PC-9 (cell line): ENCODE results near the gene AMY2A. TPM values are rescaled to one million over a fixed set of nuclear protein-coding genes. Genes with fewer than 3 reads are reported as not detected.
"Not testable (repeated sequence)": the region's sequence is repeated elsewhere in the genome, so short reads cannot be mapped to it uniquely, and the experiment has no call there.

Experiments
- Bru-seq: library from RNA; stranded (reverse); fragments of 400-500 nt; gene quantifications from one replicate; lab custom pipeline; 2021; lab: Mats Ljungman, UMichigan
- BruChase-seq, 2 experiments: library from RNA; stranded (reverse); fragments of 400-500 nt; gene quantifications; one replicate each; lab custom pipeline; 2021; lab: Mats Ljungman, UMichigan
- BruUV-seq: library from RNA; stranded (reverse); fragments of 400-500 nt; replicated peaks from 2 replicates; lab custom pipeline; 2021; lab: Mats Ljungman, UMichigan
- CTCF ChIA-PET: fragments of 300-600 bp; sonication (Branson Sonifier 250); formaldehyde crosslinking; loops from one replicate; lab custom pipeline; 2022; ENCODE audit warnings: antibody characterized with exemption; lab: Charles Lee
- POLR2A ChIA-PET: fragments of 300-600 bp; sonication (Branson Sonifier 250); formaldehyde crosslinking; loops from one replicate; lab custom pipeline; 2022; ENCODE audit warnings: antibody characterized with exemption; ENCODE audit not compliant: unreplicated experiment; lab: Charles Lee
- DNase-seq, 2 experiments: peaks; one replicate each; pipeline versions ENCODE4 v3.0.0 to v3.0.0-alpha.2; 2015 to 2022; ENCODE audit warnings: mixed read lengths in 1 of 2
- H2AFZ ChIP-seq: fragments of 200-600 bp; sonication (generic); 2 replicates; pipeline ENCODE4 v1.8.1; 2017; ENCODE audit warnings: antibody characterized with exemption
- H3F3A ChIP-seq: fragments of 200-600 bp; sonication (generic); 2 replicates; pipeline ENCODE4 v1.8.1; 2017; ENCODE audit warnings: antibody characterized with exemption, mild to moderate bottlenecking, low read depth; ENCODE audit not compliant: insufficient read depth
- H3K27ac ChIP-seq: fragments of 200-600 bp; sonication (generic); 2 replicates; pipeline ENCODE4 v1.6.1; 2016; ENCODE audit warnings: mixed run types
- H3K27me3 ChIP-seq: fragments of 200-600 bp; sonication (generic); 2 replicates; pipeline ENCODE4 v1.6.1; 2016; ENCODE audit warnings: low read depth, mixed run types; ENCODE audit not compliant: insufficient read depth
- H3K36me3 ChIP-seq: fragments of 200-600 bp; sonication (generic); 2 replicates; pipeline ENCODE4 v1.6.1; 2016; ENCODE audit warnings: low read depth, mixed run types
- H3K4me1 ChIP-seq: fragments of 200-600 bp; sonication (generic); replicated peaks from 2 replicates; pipeline ENCODE4 v1.6.1; 2016; ENCODE audit warnings: mixed run types; ENCODE audit not compliant: insufficient read depth
- H3K4me2 ChIP-seq: fragments of 200-600 bp; sonication (generic); 2 replicates; pipeline ENCODE4 v1.6.1; 2017; ENCODE audit warnings: mixed run types
- H3K4me3 ChIP-seq: fragments of 200-600 bp; sonication (generic); 2 replicates; pipeline ENCODE4 v1.6.1; 2016; ENCODE audit warnings: mixed run types
- H3K79me2 ChIP-seq: fragments of 200-600 bp; sonication (generic); 2 replicates; pipeline ENCODE4 v1.6.1; 2017; ENCODE audit warnings: low read depth, mixed run types
- H3K9me2 ChIP-seq: fragments of 200-600 bp; sonication (generic); 2 replicates; pipeline ENCODE4 v1.8.1; 2017; ENCODE audit warnings: mild to moderate bottlenecking; ENCODE audit not compliant: insufficient read depth
- H3K9me3 ChIP-seq: fragments of 200-600 bp; sonication (generic); 2 replicates; pipeline ENCODE4 v1.8.1; 2016; ENCODE audit warnings: low read depth; ENCODE audit not compliant: insufficient read depth
- H4K20me1 ChIP-seq: fragments of 200-600 bp; sonication (generic); 2 replicates; pipeline ENCODE4 v1.8.1; 2017; ENCODE audit not compliant: insufficient read depth
- CTCF ChIP-seq: fragments of 200-600 bp; sonication (generic); conservative IDR thresholded peaks from 2 replicates; pipeline ENCODE4 v1.6.1; 2017; ENCODE audit warnings: mixed run types, antibody characterized with exemption, mild to moderate bottlenecking, moderate library complexity
- EZH2 ChIP-seq: fragments of 200-600 bp; sonication (generic); IDR thresholded peaks from 2 replicates; pipeline ENCODE4 v1.8.0; 2017; ENCODE audit warnings: antibody characterized with exemption, low read depth
- intact Hi-C: fragments of 100-400 bp; cut with micrococcal nuclease; formaldehyde crosslinking; loops from one replicate; pipeline ENCODE4 v1.10.0; 2022; ENCODE audit not compliant: unreplicated experiment
- long read RNA-seq: library from polyadenylated mRNA; stranded (forward); transcript quantifications from one replicate; pipeline ENCODE4 v2.0.0, GENCODE V29; 2022
- total RNA-seq: library from RNA; stranded (reverse); gene quantifications from 2 replicates; pipeline ENCODE4 v1.2.3, GENCODE V29; 2021

The AMY2A gene
- not detected in 2 replicates for total RNA-seq
- not detected for Bru-seq, nascent RNA
- BruChase-seq, experiment 1, labeled RNA remaining after a 2-hour chase, result not detected
- not detected for BruChase-seq, experiment 2, labeled RNA remaining after a 6-hour chase
- long read RNA-seq, result 0 reads

DNA sequence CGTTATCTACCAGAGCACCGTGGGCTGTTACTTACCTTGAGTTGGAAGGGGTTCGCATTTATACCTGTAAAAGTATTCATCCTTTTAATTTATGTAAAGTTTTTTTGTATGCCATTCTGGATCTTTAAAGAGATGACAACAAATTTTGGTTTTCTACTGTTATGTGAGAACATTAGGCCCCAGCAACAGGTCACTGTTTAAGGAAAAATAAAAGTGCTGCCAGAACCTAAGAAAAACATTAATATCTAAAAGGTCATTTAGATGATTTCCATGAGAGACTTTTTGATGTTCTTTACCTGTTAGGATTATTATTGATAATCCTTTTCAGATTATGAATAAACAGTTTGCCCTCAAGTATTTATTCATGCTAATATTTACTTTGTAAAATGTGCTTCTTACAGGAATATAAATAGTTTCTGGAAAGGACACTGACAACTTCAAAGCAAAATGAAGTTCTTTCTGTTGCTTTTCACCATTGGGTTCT, at the start of gene AMY2A:
Gene AMY2A (plus strand): TSS at position 434 of the 484 bp plus-strand sequence. CDS start 14 bp downstream, at position 448.
- H4K20me1 ChIP-seq, H3K36me3 ChIP-seq, POLR2A ChIA-PET: not testable (repeated sequence)

DNA sequence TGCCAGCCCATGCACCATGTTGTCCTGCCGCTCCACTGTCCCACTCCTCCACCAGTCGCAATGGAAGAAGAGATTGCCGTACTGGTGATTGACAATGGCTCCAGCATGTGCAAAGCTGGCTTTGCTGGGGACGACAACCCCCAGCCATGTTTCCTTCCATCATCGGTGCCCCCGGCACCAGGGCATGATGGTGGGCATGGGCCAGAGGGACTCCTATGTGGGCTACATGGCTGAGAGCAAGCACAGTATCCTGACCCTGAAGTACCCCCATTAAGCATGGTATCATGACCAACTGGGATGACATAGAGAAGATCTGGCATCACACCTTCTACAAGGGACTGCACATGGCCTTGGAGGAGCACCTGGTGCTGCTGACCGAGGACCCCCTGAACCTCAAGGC, 47.7 kb upstream of the AMY2A start:
- Histone ChIP-seq H3K36me3 (no peaks in the 10 kb centered on the region), H3K4me1 (no peaks in the 10 kb centered on the region), H3K79me2 (no peaks in the 10 kb centered on the region), H3K9me3 (no peaks in the 10 kb centered on the region), H3F3A (no peaks in the 10 kb centered on the region), H3K27ac (no peak overlapping the region), H2AFZ (no peak overlapping the region), H4K20me1 (no peaks in the 10 kb centered on the region), H3K4me2 (no peak overlapping the region), H3K9me2 (no peaks in the 10 kb centered on the region), H3K27me3 (no peaks in the 10 kb centered on the region), H3K4me3 (no peak overlapping the region)
- POLR2A ChIA-PET, result no interaction called here
- CTCF ChIA-PET, result no interaction called here
- intact Hi-C loops, result no loop called here
- no peak for TF ChIP-seq CTCF
- no peak for TF ChIP-seq EZH2
- DNase-seq, result no peak
- no TSS peak for BruUV-seq

More for the DNA sequence above, at the start of gene AMY2A:
- intact Hi-C loops, H3K4me2 ChIP-seq, H3K9me2 ChIP-seq, CTCF ChIA-PET, H3K9me3 ChIP-seq, H3K27ac ChIP-seq, H3K4me3 ChIP-seq, H3K4me1 ChIP-seq, H3K27me3 ChIP-seq, BruUV-seq, DNase-seq, H3F3A ChIP-seq, H3K79me2 ChIP-seq: not testable (repeated sequence)
- peak within 1 kb of the TSS; percentile 53; the same call in 1 of the 2 replicates for H2AFZ ChIP-seq

- POLR2A ChIA-PET, CTCF ChIA-PET, H3K9me2 ChIP-seq, H3K9me3 ChIP-seq, H3K27me3 ChIP-seq, BruUV-seq, H4K20me1 ChIP-seq, H3K4me2 ChIP-seq, H3K79me2 ChIP-seq, H3K36me3 ChIP-seq, H3K4me1 ChIP-seq, H3F3A ChIP-seq, H2AFZ ChIP-seq, H3K27ac ChIP-seq, H3K4me3 ChIP-seq, DNase-seq, intact Hi-C loops: not testable (repeated sequence)
These were observed 45.9 kb upstream of the AMY2A start, which contains the start of gene AMY2B for GRCh38 chr1:103571289-103571688. Gene AMY2B (plus strand): TSS chr1:103571589. CDS start chr1:103571603, 14 bp downstream.

DNA sequence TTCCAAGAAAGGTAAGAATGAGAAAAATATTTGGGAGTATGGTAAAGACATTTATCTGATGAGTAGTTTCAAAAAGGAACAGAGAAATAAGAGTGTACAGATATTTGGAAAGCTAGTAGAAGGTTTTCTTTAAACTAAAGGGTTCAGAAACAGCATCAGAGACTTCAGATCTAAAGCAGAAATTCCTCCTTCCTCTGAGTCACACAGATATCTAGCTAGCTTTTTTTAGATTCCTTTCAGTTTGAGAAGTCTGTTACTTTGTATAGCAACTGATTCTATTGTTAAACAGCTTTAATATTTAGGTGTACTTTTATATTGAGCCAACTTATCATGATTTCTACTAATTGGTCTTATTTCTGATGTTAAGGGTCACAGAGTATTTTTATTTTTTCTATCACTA, 41.2 kb upstream of the AMY2A start:
- Histone ChIP-seq H3K27me3 (no peaks in the 10 kb centered on the region), H3F3A (no peaks in the 10 kb centered on the region), H3K9me3 (no peaks in the 10 kb centered on the region), H3K4me1 (no peaks in the 10 kb centered on the region), H3K4me3 (no peak overlapping the region), H2AFZ (no peak overlapping the region), H3K4me2 (no peak overlapping the region), H3K79me2 (no peaks in the 10 kb centered on the region), H3K36me3 (no peaks in the 10 kb centered on the region), H3K9me2 (no peaks in the 10 kb centered on the region), H3K27ac (no peak overlapping the region), H4K20me1 (no peaks in the 10 kb centered on the region)
- intact Hi-C loops, result no loop called here
- POLR2A ChIA-PET, result no interaction called here
- no TSS peak for BruUV-seq
- CTCF ChIA-PET, result no interaction called here
- no peak for DNase-seq
- TF ChIP-seq EZH2 (no peak), CTCF (no peak)

- H3K9me2 ChIP-seq, DNase-seq, POLR2A ChIA-PET, H2AFZ ChIP-seq, H4K20me1 ChIP-seq, intact Hi-C loops, H3K4me1 ChIP-seq, H3K36me3 ChIP-seq, H3K27ac ChIP-seq, H3K27me3 ChIP-seq, BruUV-seq, CTCF ChIA-PET, H3K9me3 ChIP-seq, H3F3A ChIP-seq, H3K4me3 ChIP-seq, H3K79me2 ChIP-seq, H3K4me2 ChIP-seq: not testable (repeated sequence)
These were observed 40.4 kb upstream of the AMY2A start for GRCh38 chr1:103576784-103577183.
